Coronary artery (tissue), 2 donors: Measurements from ENCODE around the gene GALNT4.

Experiments used
- DNase-seq: peaks from one replicate; pipeline ENCODE4 v3.0.0-alpha.2; 2017; ENCODE audit warnings: low spot score
- H3K27ac ChIP-seq, 2 donors: fragments of 200-600 bp; sonication (generic); one replicate each; pipeline ENCODE4 v1.5.1; 2016 to 2019
- H3K4me3 ChIP-seq: fragments of 200-600 bp; sonication (generic); 2 replicates; pipeline ENCODE4 v1.5.1; 2016; ENCODE audit warnings: mild to moderate bottlenecking, moderate library complexity
- TF ChIP-seq, protein P1 (sequence below): fragments of 200-600 bp; sonication (generic); IDR thresholded peaks from one replicate; pipeline ENCODE4 v1.5.1; 2019; ENCODE audit warnings: antibody characterized with exemption

GALNT4 gene

DNA sequence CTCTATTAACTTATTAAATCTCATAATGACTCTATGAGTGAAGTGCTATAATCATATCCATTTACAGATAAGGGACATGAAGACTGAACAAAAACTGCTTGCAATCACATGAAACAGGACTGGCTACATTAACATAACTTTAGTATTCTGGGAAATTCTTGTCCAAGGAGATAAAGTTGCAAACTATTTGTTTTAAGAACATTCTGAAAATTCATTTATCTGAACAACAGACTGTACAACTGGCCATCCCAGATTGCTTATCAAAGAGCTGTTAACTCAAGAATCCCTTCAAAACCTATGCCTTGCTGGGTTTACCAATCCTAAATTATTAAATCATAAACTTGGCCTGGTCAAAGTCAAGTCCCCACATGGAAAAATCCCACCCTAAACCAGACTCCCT lies 40.4 kb upstream of the GALNT4 start:
- DNase-seq = no peak
- Histone ChIP-seq H3K4me3 (no peak overlapping the region), H3K27ac (no peak overlapping the region)
- TF ChIP-seq, protein P1, sequence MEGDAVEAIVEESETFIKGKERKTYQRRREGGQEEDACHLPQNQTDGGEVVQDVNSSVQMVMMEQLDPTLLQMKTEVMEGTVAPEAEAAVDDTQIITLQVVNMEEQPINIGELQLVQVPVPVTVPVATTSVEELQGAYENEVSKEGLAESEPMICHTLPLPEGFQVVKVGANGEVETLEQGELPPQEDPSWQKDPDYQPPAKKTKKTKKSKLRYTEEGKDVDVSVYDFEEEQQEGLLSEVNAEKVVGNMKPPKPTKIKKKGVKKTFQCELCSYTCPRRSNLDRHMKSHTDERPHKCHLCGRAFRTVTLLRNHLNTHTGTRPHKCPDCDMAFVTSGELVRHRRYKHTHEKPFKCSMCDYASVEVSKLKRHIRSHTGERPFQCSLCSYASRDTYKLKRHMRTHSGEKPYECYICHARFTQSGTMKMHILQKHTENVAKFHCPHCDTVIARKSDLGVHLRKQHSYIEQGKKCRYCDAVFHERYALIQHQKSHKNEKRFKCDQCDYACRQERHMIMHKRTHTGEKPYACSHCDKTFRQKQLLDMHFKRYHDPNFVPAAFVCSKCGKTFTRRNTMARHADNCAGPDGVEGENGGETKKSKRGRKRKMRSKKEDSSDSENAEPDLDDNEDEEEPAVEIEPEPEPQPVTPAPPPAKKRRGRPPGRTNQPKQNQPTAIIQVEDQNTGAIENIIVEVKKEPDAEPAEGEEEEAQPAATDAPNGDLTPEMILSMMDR = no peak

GRCh38 chr12:89559753-89560152 lies 35.2 kb upstream of the GALNT4 start:
- Histone ChIP-seq H3K27ac (no peak overlapping the region), H3K4me3 (no peak overlapping the region)
- DNase-seq = no peak
- TF ChIP-seq, protein P1 = no peak

- H3K27ac ChIP-seq = no peak overlapping the region
- no peak for DNase-seq
- H3K4me3 ChIP-seq = no peak overlapping the region
- TF ChIP-seq, protein P1 = no peak
These were observed 32.4 kb upstream of the GALNT4 start for GRCh38 chr12:89556976-89557375.

DNA sequence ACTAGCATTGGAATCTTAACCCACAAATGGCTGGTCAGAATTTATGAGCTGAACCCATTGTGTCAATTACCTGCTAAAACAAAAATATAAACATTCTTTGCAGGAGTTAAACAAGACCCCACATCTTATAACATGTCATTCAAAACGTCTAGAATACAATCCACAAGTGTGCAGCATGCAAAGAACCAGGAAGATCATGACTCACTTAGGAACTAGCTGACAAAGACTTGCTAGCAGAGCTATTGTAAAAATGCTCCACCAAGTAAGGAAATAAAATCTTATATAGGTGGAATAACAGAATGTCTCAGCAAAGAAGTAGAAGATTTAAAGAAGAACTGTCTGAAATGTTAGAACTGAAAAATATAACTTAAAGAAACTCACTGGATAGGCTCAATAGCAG lies 27.8 kb upstream of the GALNT4 start:
- Histone ChIP-seq H3K4me3 (no peak overlapping the region), H3K27ac (no peak overlapping the region)
- DNase-seq = no peak
- TF ChIP-seq, protein P1 = no peak

DNA sequence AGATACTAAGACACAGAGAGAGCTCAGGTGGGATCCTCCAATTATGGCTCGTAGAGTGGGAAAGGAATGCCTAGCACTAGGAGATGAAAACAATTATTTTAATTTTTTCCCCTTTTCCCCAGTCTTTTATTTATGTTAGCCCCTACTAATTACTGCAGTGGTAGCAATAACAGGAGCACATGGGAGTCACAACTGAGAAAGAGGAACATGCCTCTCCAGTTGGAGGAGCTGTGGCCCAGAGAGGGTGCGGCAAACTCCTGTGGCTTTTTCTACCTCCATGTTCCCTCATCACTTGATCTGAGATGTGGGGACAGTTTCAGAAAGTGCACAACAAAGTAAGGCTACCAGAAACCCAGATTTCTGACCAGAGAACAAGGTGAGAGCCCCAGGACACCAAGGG lies 27.2 kb upstream of the GALNT4 start:
- Histone ChIP-seq H3K27ac (no peak overlapping the region), H3K4me3 (no peak overlapping the region)
- TF ChIP-seq, protein P1 = no peak
- no peak for DNase-seq

- DNase-seq = no peak
- no peak overlapping the region for H3K27ac ChIP-seq
- TF ChIP-seq, protein P1 = no peak
- no peak overlapping the region for H3K4me3 ChIP-seq
These were observed 22.5 kb upstream of the GALNT4 start for GRCh38 chr12:89547101-89547500.

DNA sequence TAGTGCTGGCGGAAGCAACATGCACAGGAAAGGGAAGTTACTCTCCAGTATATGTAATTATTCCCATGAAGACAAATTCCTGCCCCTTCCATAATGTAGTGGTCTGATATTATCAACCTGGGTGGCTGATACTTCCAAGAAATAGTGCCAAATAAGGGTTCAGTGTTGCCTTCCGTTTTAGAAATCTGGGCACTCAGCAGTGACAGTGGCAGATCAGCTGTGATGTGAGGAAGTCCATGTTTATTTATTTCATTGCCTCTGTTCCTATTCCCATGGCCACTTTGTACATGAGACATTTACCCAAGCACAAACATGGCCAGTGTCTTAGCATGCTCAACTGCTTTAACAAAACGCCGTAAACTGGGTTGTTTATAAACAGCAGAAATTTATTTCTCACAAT lies 21.6 kb upstream of the GALNT4 start:
- DNase-seq = no peak
- TF ChIP-seq, protein P1 = no peak
- Histone ChIP-seq H3K27ac (no peak overlapping the region), H3K4me3 (no peak overlapping the region)
